DND-41 (cell line): ENCODE results near the gene BRD9.

Source experiments
- EZH2 ChIP-seq: IDR thresholded peaks from 3 replicates; pipeline ENCODE4 v1.6.1; 2012; ENCODE audit warnings: borderline replicate concordance, low read depth, mild to moderate bottlenecking, moderate library complexity, low read length, inconsistent platforms; ENCODE audit not compliant: severe bottlenecking
- TF ChIP-seq, protein P1 (sequence below): IDR thresholded peaks from 2 replicates; pipeline ENCODE4 v1.5.1; 2012; ENCODE audit warnings: borderline replicate concordance, low read length, moderate library complexity, mild to moderate bottlenecking; ENCODE audit not compliant: poor library complexity, severe bottlenecking; ENCODE audit errors: extremely low read depth

DNA sequence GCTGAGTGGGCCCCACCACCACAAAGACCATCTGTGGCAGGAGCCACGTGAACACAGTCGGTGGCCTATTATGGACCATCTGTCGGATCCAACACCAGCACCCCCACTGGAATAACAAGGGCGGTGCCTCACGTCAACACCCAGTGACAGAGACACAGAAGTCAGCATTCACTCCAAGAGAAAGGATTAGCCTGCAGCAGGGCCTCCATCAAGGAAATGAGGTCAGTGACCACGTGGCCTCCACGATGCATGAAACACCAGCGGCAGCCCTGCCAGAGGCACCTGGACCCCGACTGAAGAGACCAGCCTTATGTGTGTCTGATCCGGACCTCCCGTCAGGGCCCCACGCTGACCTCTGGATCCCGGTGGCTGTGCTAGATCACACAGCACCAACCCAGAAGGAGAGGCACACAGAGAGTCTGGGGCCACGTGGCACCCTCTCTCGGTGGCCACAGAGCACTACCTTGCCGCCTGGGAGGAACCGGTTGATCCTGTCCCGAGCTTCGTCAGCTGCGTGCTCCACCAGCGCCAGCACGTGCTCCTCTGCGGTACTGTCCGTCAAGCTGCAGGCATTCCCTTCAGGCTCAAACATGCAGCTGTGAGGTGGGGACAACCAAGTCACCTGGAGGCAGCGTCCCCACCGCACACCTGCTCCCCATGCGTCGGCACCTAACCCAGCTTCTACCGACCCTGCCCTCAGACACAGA lies 9.0 kb downstream of the BRD9 start:
- TF ChIP-seq, protein P1, sequence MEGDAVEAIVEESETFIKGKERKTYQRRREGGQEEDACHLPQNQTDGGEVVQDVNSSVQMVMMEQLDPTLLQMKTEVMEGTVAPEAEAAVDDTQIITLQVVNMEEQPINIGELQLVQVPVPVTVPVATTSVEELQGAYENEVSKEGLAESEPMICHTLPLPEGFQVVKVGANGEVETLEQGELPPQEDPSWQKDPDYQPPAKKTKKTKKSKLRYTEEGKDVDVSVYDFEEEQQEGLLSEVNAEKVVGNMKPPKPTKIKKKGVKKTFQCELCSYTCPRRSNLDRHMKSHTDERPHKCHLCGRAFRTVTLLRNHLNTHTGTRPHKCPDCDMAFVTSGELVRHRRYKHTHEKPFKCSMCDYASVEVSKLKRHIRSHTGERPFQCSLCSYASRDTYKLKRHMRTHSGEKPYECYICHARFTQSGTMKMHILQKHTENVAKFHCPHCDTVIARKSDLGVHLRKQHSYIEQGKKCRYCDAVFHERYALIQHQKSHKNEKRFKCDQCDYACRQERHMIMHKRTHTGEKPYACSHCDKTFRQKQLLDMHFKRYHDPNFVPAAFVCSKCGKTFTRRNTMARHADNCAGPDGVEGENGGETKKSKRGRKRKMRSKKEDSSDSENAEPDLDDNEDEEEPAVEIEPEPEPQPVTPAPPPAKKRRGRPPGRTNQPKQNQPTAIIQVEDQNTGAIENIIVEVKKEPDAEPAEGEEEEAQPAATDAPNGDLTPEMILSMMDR, result no peak
- TF ChIP-seq EZH2, result no peak
